Pancreas (tissue), 10 donors: ENCODE data around the gene GRP. TPM values are rescaled to one million over a fixed set of nuclear protein-coding genes. Genes with fewer than 3 reads are reported as not detected.

Source experiments
- ATAC-seq, 4 donors: fragments of 200-7000 bp; cut with Tn5 transposase; one replicate each; pipeline versions ENCODE4 v1.8.0 to v1.9.1; 2020; ENCODE audit warnings: mild to moderate bottlenecking in 4 of 4, moderate library complexity in 4 of 4
- DNase-seq, 6 donors: peaks; one replicate each; pipeline ENCODE4 v3.0.0-alpha.2; 2020
- FAIRE-seq: peaks from 2 replicates; lab custom pipeline; 2012; peaks lifted over from hg19 to GRCh38; lab: Jason Lieb, UNC
- H3K27ac ChIP-seq, 4 donors: fragments of 200-600 bp; sonication (generic); 1 replicate in 3 of 4; 2 replicates in 1 of 4; pipeline versions ENCODE4 v1.5.0 to v1.8.0; 2020
- H3K27me3 ChIP-seq, 4 donors: fragments of 200-600 bp; one replicate each; pipeline ENCODE4 v1.8.0; 2021
- H3K36me3 ChIP-seq, 3 donors: fragments of 200-600 bp; sonication (generic) in 1 of 3; one replicate each; pipeline versions ENCODE4 v1.5.0 to v1.8.0; 2020 to 2021
- H3K4me1 ChIP-seq, 3 donors: fragments of 200-600 bp; one replicate each; pipeline ENCODE4 v1.8.0; 2021
- H3K4me3 ChIP-seq, 4 donors: fragments of 200-600 bp; sonication (generic) in 2 of 4; one replicate each; pipeline versions ENCODE4 v1.5.0 to v1.8.0; 2020 to 2021
- H3K9me3 ChIP-seq, 4 donors: fragments of 200-600 bp; one replicate each; pipeline ENCODE4 v1.8.0; 2021
- WGBS, 2 donors: extraction: QIAGEN DNeasy Blood & Tissue Kit; methylation state at CpG; one replicate each; pipeline ENCODE4 v1.1.7; 2013; 5-methylcytosine and 5-hydroxymethylcytosine counted together
- intact Hi-C, 3 donors: fragments of 100-400 bp; cut with DNase I; formaldehyde crosslinking; loops; one replicate each; pipeline versions ENCODE4 v1.11.1 to v1.14.2; 2022
- polyA plus RNA-seq, 2 donors: library from polyadenylated mRNA; stranded (reverse); fragments of 200-250 nt; gene quantifications; one replicate each; pipeline ENCODE4 v1.2.3, GENCODE V29; 2013
- total RNA-seq, 6 donors: library from RNA; stranded (reverse); fragmentation: NEBNext Ultra II Directional in 4 of 6; extraction: Animal tissue kit (Norgen Biotek cat#: 25700) in 4 of 6; gene quantifications; one replicate each; pipeline versions ENCODE4 v1.2.1 to v1.2.4, GENCODE V29; 2021 to 2023
- TF ChIP-seq, protein P1 (sequence below), 4 donors: fragments of 200-600 bp; sonication (generic) in 3 of 4; IDR thresholded peaks; one replicate each; pipeline versions ENCODE4 v1.5.0 to v1.8.0; 2021; ENCODE audit warnings: antibody characterized with exemption in 4 of 4
- donor health status: healthy with polysubstance abuse.
- donor health status: DM: no; HTN: no; CAD: no; lungs with moderate emphysema.
- donor health status: DM: no; HTN: no; CAD: no.
- donor health status: control.
- donor health status: control.
- donor health status: Bipolar disorder and iron deficiency.
- donor health status: DM: yes; HTN: yes; CAD: no.
- donor health status: DM: no; HTN: no; CAD: no.
- donor health status: DM: no; HTN: no; CAD: no.
- donor health status: DM: yes; HTN: yes; CAD: no.

Gene GRP
- total and polyA plus RNA-seq, 8 donors, result 0.34 to 11.5 (median 0.74) TPM; not detected in 4

DNA sequence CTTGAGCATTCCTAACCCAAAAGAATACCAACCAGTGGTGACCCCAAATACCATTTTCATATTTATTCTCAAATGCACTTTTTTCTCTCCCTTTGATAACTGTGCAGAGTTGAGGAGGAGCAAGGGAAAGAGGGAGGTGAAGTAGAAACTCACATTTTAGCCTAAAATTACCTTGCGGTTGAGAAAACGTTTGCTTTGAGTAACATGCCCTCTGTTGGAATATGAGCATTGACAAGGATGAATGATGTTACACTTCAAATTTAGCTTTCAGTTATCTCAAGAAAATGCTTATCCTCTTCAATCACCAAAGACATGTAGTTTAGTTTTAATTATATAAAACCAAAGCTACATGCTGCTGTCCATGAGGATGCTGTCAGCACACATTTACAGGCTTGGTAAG, 2.4 kb downstream of the GRP start:
- intact Hi-C loops, result no loop called here
- no peaks in the 10 kb centered on the region for H3K36me3 ChIP-seq
- H3K9me3 ChIP-seq, result no peaks in the 10 kb centered on the region
- no peak for DNase-seq
- WGBS, 2 donors, result 50 to 60% methylated on average over 2 of the region's 2 CpGs
- ATAC-seq, result no peak
- peaks cover 0 to 21% (median 2%) of the 10 kb centered on the region in 4 donors for H3K27me3 ChIP-seq
- no peaks in the 10 kb centered on the region for H3K4me1 ChIP-seq
- TF ChIP-seq, protein P1, sequence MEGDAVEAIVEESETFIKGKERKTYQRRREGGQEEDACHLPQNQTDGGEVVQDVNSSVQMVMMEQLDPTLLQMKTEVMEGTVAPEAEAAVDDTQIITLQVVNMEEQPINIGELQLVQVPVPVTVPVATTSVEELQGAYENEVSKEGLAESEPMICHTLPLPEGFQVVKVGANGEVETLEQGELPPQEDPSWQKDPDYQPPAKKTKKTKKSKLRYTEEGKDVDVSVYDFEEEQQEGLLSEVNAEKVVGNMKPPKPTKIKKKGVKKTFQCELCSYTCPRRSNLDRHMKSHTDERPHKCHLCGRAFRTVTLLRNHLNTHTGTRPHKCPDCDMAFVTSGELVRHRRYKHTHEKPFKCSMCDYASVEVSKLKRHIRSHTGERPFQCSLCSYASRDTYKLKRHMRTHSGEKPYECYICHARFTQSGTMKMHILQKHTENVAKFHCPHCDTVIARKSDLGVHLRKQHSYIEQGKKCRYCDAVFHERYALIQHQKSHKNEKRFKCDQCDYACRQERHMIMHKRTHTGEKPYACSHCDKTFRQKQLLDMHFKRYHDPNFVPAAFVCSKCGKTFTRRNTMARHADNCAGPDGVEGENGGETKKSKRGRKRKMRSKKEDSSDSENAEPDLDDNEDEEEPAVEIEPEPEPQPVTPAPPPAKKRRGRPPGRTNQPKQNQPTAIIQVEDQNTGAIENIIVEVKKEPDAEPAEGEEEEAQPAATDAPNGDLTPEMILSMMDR (IDR thresholded peaks at IDR 0.05), result no peak
- no peak overlapping the region for H3K4me3 ChIP-seq
- no peak for FAIRE-seq
- H3K27ac ChIP-seq, result no peak overlapping the region

DNA sequence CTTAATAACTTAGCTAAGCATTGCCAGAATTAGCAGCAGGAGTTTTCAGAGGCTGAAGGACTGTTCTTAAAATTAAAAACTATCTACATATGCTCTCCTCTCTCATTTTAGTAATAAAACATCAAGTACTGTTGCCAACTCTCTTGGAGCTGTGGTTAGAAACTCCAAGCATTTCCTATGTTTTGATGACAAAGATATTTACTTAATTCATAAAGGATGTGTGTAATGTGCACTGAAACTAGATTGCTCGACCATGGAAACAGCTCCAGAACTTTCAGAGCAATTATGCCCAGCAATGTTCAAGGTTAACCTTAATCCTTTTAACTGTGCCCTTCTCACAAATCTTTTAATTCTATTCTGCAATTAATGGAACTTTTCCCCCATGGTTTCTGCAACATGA, 8.4 kb downstream of the GRP start:
- Histone ChIP-seq H3K27ac (no peak overlapping the region), H3K9me3 (no peaks in the 10 kb centered on the region), H3K36me3 (no peaks in the 10 kb centered on the region), H3K27me3 (peaks cover 0 to under 1% (median 0%) of the 10 kb centered on the region in 4 donors), H3K4me3 (no peak overlapping the region), H3K4me1 (no peaks in the 10 kb centered on the region)
- DNase-seq (no peak), ATAC-seq (no peak), FAIRE-seq (no peak)
- 29 to 39% methylated on average over 1 of the region's 1 CpG for WGBS, 2 donors
- intact Hi-C loops, result no loop called here
- TF ChIP-seq, protein P1 (IDR thresholded peaks at IDR 0.05), result no peak

DNA sequence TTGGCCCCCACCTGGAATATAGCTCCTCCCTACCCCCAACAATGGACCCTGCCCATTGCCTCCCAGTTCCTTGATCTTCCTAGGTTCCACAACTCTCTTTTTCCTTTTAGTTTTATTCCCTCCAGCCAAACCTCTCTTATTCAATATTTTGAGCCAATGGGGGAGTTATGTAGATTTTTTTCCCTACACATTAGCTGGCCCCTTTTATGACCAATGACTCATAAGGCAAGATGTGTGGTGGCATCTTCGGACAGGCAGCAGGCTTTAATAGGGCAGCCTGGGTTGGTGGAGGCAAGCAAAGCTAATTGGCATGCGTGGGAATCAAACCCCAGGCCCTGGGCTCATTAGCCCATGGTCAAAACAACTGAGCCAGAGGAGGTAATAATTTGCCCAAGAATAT, 9.2 kb downstream of the GRP start:
- 89 to 91% methylated on average over 2 of the region's 2 CpGs for WGBS, 2 donors
- Histone ChIP-seq H3K9me3 (no peaks in the 10 kb centered on the region), H3K36me3 (no peaks in the 10 kb centered on the region), H3K4me1 (no peaks in the 10 kb centered on the region), H3K27ac (no peak overlapping the region), H3K27me3 (no peaks in the 10 kb centered on the region), H3K4me3 (no peak overlapping the region)
- FAIRE-seq (no peak), DNase-seq (no peak), ATAC-seq (no peak)
- TF ChIP-seq, protein P1 (IDR thresholded peaks at IDR 0.05), result no peak
- intact Hi-C loops, result no loop called here

DNA sequence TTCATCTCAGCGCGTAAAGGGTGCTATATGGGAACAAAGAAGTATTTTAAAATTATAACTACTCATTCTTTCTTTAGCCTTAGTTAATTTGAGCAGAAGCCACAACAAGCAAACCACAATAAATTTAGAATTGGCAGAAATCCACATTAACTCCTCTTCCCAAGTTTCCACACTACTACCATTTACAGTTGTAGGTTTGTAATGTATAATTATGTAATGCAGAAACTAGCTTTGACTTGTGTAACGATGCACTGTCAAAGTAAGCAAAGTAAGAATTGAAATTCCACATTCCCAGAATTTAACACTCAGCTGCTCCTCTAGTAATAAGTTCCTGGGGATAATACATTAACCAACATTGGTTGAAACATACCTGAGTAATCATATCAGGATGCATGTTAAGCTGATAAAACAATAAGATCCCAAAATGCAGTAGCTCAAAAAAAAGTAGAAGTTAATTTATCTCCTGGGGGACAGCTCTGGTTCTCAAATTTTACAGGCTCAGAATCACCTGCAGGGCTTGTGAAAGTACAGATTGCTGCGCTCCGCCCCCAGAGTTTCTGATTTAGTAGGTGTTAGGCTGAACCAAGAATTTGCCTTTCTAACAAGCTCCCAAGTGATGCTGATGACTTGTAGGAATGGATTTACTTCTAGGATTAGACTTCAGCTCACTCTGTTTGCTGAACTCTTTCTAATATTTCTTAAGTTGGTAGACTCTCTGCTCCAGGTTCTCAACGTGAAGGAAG, 9.9 kb downstream of the GRP start:
- FAIRE-seq, result no peak
- Histone ChIP-seq H3K4me1 (no peaks in the 10 kb centered on the region), H3K36me3 (no peaks in the 10 kb centered on the region), H3K27me3 (no peaks in the 10 kb centered on the region), H3K9me3 (no peaks in the 10 kb centered on the region), H3K4me3 (no peak overlapping the region), H3K27ac (no peak overlapping the region)
- DNase-seq, result no peak
- TF ChIP-seq, protein P1 (IDR thresholded peaks at IDR 0.05), result no peak
- ATAC-seq, result no peak
- WGBS, 2 donors, result 72 to 74% methylated on average over 6 of the region's 6 CpGs
- intact Hi-C loops, result no loop called here

DNA sequence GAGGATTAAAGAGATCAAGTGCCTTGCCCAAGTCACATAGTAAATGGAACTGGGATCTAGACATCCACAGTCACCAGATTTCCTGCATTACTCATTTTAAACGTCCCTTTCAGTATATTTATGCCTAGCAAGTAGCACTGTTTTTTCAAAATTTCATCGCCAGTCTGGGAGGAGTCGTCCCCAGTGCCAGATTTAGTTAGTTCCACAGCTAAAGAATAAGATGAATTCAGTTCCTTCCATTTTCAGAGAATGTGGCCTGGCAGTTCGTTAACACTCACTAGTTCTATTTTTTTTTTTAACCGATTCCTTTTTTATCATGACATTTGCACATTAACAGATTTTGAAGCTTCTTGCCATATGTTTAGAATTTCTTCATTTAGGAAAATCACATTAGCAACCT, 11.2 kb downstream of the GRP start:
- no peak overlapping the region for H3K27ac ChIP-seq
- intact Hi-C loops, result no loop called here
- DNase-seq (no peak), ATAC-seq (no peak), FAIRE-seq (no peak)
- no peaks in the 10 kb centered on the region for H3K27me3 ChIP-seq
- 73 to 74% methylated on average over 5 of the region's 5 CpGs for WGBS, 2 donors
- H3K4me1 ChIP-seq, result no peaks in the 10 kb centered on the region
- TF ChIP-seq, protein P1 (IDR thresholded peaks at IDR 0.05), result no peak
- no peaks in the 10 kb centered on the region for H3K36me3 ChIP-seq
- H3K4me3 ChIP-seq, result no peak overlapping the region
- no peaks in the 10 kb centered on the region for H3K9me3 ChIP-seq
